CD4-positive, alpha-beta T cell (primary cell): Measurements from ENCODE around the gene MBNL1. TPM values are rescaled to one million over a fixed set of nuclear protein-coding genes. Genes with fewer than 3 reads are reported as not detected.
A peak's percentile ranks its signal among the peaks of the same experiment; 100 is the strongest.

Experiments used
- ATAC-seq: fragments of 200-7000 bp; cut with Tn5 transposase; one replicate; pipeline ENCODE4 v1.10.0; 2022; ENCODE audit warnings: mild to moderate bottlenecking; ENCODE audit not compliant: poor library complexity
- CTCF ChIA-PET: fragments of 350-600 bp; sonication (Branson Sonifier 250); formaldehyde crosslinking; loops from one replicate; lab custom pipeline; 2021; ENCODE audit warnings: antibody characterized with exemption, inconsistent platforms; lab: Charles Lee
- POLR2A ChIA-PET: fragments of 350-600 bp; sonication (Branson Sonifier 250); formaldehyde crosslinking; loops from one replicate; lab custom pipeline; 2021; ENCODE audit warnings: antibody characterized with exemption, inconsistent platforms; lab: Charles Lee
- DNase-seq, 14 experiments: peaks; one replicate each; pipeline ENCODE4 v3.0.0-alpha.2; 2013 to 2020; ENCODE audit warnings: mixed read lengths in 2 of 14
- H3K27ac ChIP-seq, 2 donors: one replicate each; pipeline versions ENCODE4 v1.5.1 to v1.7.0; 2013; ENCODE audit warnings: low read length in 2 of 2, low read depth in 1 of 2, mild to moderate bottlenecking in 1 of 2
- H3K27me3 ChIP-seq, 2 experiments: 1 replicate in 1 of 2; 2 replicates in 1 of 2; pipeline versions ENCODE4 v1.6.1 to v1.7.0; 2013; ENCODE audit warnings: low read length in 2 of 2, control low read depth in 1 of 2, mild to moderate bottlenecking in 1 of 2, moderate library complexity in 1 of 2; ENCODE audit not compliant: insufficient read depth in 2 of 2, control insufficient read depth in 1 of 2
- H3K36me3 ChIP-seq: one replicate; pipeline ENCODE4 v1.6.1; 2013; ENCODE audit warnings: low read length, control low read depth; ENCODE audit not compliant: insufficient read depth
- H3K4me1 ChIP-seq: one replicate; pipeline ENCODE4 v1.6.1; 2013; ENCODE audit warnings: low read length, control low read depth; ENCODE audit not compliant: insufficient read depth
- H3K4me3 ChIP-seq: one replicate; pipeline ENCODE4 v1.5.1; 2013; ENCODE audit warnings: mild to moderate bottlenecking, low read length, moderate library complexity
- H3K9me3 ChIP-seq, 2 experiments: 1 replicate in 1 of 2; 2 replicates in 1 of 2; pipeline versions ENCODE4 v1.6.1 to v1.7.0; 2013; ENCODE audit warnings: low read length in 2 of 2, mild to moderate bottlenecking in 2 of 2, control low read depth in 1 of 2, moderate library complexity in 1 of 2; ENCODE audit not compliant: control insufficient read depth in 1 of 2, insufficient read depth in 1 of 2
- H3K27ac Mint-ChIP-seq: one replicate; pipeline ENCODE4 v1.8.0; 2020; ENCODE audit warnings: mixed read lengths
- H3K27me3 Mint-ChIP-seq: one replicate; pipeline ENCODE4 v1.8.0; 2021; ENCODE audit warnings: mixed read lengths
- H3K36me3 Mint-ChIP-seq: one replicate; pipeline ENCODE4 v1.8.0; 2021; ENCODE audit warnings: low read depth, mixed read lengths
- H3K4me1 Mint-ChIP-seq: one replicate; pipeline ENCODE4 v1.8.0; 2021; ENCODE audit warnings: low read depth, mixed read lengths
- H3K4me3 Mint-ChIP-seq: one replicate; pipeline ENCODE4 v1.8.0; 2020; ENCODE audit warnings: mild to moderate bottlenecking, mixed read lengths
- H3K9me3 Mint-ChIP-seq: one replicate; pipeline ENCODE4 v1.8.0; 2020; ENCODE audit warnings: mixed read lengths
- intact Hi-C, 2 experiments: fragments of 100-400 bp; cut with DNase I in 1 of 2; cut with micrococcal nuclease in 1 of 2; formaldehyde crosslinking; loops; one replicate each; pipeline versions ENCODE4 v1.15.1 to v1.9.0; 2023 to 2025; cut with DNase I, micrococcal nuclease
- total RNA-seq, 174 experiments: library from RNA in 2 of 174; stranded (reverse) in 2 of 174; gene quantifications; one replicate each; pipeline ENCODE4 v1.2.3 and lab custom pipeline; 2021 to 2026
- TF ChIP-seq, protein P1 (sequence below): fragments of 200-600 bp; IDR thresholded peaks from one replicate; pipeline ENCODE4 v1.8.0; 2022; ENCODE audit warnings: antibody characterized with exemption, mild to moderate bottlenecking

The MBNL1 gene
- total RNA-seq, 2 experiments from 2014 or later = 551 to 561 TPM

DNA sequence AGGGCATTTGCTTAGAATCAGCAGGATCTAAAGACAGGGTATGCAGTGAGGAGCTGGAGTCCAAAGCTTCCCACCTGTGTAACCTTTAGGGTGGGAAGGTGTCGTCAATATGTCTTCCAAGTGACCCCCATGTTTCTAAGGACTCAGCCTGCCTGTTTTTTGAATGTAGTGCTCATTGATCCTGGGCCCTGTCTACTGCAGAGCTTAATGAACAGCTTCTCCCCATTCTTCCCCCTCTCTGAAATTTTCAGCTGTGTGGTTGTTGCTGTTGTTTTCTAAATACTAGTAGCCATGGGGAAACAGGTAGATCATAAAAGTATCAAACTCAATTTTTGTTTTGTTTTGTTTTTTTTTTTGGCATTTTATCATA is 39.7 kb downstream of the MBNL1 start:
- H3K36me3 Mint-ChIP-seq = peaks cover 85% of the 10 kb centered on the region

GRCh38 chr3:152309031-152309430 is 40.3 kb downstream of the MBNL1 start:
- Mint-ChIP-seq H3K36me3 (peaks cover 89% of the 10 kb centered on the region), H3K27ac (peak overlapping the region; percentile 78), H3K4me1 (peaks cover 87% of the 10 kb centered on the region), H3K27me3 (no peaks in the 10 kb centered on the region), H3K4me3 (peak overlapping the region; percentile 39), H3K9me3 (peaks cover 2% of the 10 kb centered on the region)
- Histone ChIP-seq H3K27me3 (no peaks in the 10 kb centered on the region), H3K4me1 (peaks cover 31% of the 10 kb centered on the region), H3K27ac (peak overlapping the region; percentile 16 to 28), H3K4me3 (no peak overlapping the region), H3K36me3 (peaks cover 55% of the 10 kb centered on the region), H3K9me3 (peaks cover 0 to 5% of the 10 kb centered on the region in 2 experiments)
- no peak for DNase-seq
- ChIA-PET POLR2A (interaction anchor here (0.6 to 2.5 kb wide), 7 partner anchors 9 to 115 kb away, joined by 3 to 8 read pairs (median 4); partner anchors contain the start of gene MBNL1), CTCF (interaction anchor here (0.7 to 0.9 kb wide), 2 partner anchors 10 to 65 kb away, joined by 3 read pairs; no protein-coding TSS in a partner anchor)
- intact Hi-C loops = loop anchor here in 1 of 2 experiments (5.0 to 10.0 kb wide), 2 partner anchors 37 to 234 kb away; no protein-coding TSS in a partner anchor
- TF ChIP-seq, protein P1, sequence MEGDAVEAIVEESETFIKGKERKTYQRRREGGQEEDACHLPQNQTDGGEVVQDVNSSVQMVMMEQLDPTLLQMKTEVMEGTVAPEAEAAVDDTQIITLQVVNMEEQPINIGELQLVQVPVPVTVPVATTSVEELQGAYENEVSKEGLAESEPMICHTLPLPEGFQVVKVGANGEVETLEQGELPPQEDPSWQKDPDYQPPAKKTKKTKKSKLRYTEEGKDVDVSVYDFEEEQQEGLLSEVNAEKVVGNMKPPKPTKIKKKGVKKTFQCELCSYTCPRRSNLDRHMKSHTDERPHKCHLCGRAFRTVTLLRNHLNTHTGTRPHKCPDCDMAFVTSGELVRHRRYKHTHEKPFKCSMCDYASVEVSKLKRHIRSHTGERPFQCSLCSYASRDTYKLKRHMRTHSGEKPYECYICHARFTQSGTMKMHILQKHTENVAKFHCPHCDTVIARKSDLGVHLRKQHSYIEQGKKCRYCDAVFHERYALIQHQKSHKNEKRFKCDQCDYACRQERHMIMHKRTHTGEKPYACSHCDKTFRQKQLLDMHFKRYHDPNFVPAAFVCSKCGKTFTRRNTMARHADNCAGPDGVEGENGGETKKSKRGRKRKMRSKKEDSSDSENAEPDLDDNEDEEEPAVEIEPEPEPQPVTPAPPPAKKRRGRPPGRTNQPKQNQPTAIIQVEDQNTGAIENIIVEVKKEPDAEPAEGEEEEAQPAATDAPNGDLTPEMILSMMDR = no peak
- no peak for ATAC-seq

More for the DNA sequence above, 39.7 kb downstream of the MBNL1 start:
- TF ChIP-seq, protein P1 = no peak
- ChIA-PET CTCF (no interaction called here), POLR2A (interaction anchor here (0.6 to 1.6 kb wide), 7 partner anchors 13 to 151 kb away, joined by 3 to 5 read pairs (median 3); partner anchors contain the start of gene MBNL1)
- intact Hi-C loops = loop anchor here in 1 of 2 experiments (5.0 to 10.0 kb wide), 2 partner anchors 36 to 234 kb away; no protein-coding TSS in a partner anchor
- Mint-ChIP-seq H3K4me3 (peak overlapping the region; percentile 39), H3K9me3 (peaks cover 2% of the 10 kb centered on the region), H3K4me1 (peaks cover 85% of the 10 kb centered on the region), H3K27ac (peak overlapping the region; percentile 78), H3K27me3 (no peaks in the 10 kb centered on the region)
- H3K36me3 ChIP-seq = peaks cover 54% of the 10 kb centered on the region
- H3K4me3 ChIP-seq = no peak overlapping the region
- H3K4me1 ChIP-seq = peaks cover 31% of the 10 kb centered on the region
- peak overlapping the region; percentile 18 to 34 for H3K27ac ChIP-seq
- H3K9me3 ChIP-seq = peaks cover 0 to 5% of the 10 kb centered on the region in 2 experiments
- ATAC-seq (no peak), DNase-seq (no peak)
- H3K27me3 ChIP-seq = no peaks in the 10 kb centered on the region

DNA sequence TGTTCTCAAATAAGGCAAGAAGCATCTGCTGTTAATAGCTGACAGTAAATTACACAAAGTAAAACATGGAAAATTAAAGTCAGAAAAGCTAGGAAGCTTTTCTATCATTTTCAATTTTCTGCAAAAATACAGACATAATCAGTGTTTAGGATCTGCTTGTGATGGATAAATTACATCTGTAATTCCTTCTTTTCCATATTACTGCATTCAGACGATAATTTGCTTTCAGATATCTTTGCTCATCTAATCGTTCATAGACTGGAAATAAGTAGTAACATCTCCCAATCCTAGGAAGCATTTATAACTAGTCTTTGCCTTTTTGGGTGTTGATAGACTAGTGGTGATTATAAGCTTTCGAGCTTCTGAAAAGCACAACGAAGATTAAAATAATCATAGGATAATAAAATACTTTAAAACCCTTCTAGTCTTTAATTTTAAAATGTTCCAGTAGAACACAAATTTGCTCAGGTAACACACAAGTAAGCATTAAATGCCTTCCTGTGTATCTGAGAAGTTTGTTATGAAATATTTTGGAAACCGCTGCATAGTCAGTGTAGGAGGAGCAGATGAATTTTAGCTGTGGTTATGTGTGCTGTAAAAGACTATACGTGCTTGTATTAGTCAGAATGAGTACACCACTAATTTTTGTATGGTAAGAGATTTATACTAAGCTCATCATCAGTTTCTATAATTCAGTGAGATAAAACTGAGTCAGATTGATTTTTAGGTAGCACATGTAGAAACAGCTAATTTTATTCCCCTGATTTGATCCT is 41.0 kb downstream of the MBNL1 start:
- Histone ChIP-seq H3K27ac (peak overlapping the region; percentile 16 to 17), H3K4me1 (peaks cover 38% of the 10 kb centered on the region), H3K9me3 (peaks cover 0 to 5% of the 10 kb centered on the region in 2 experiments), H3K4me3 (no peak overlapping the region), H3K27me3 (no peaks in the 10 kb centered on the region), H3K36me3 (peaks cover 55% of the 10 kb centered on the region)
- DNase-seq (peak in 3 of 14 experiments; percentile 48 to 60 (median 52)), ATAC-seq (peak; percentile 85)
- ChIA-PET CTCF (interaction anchor here (0.7 to 1.2 kb wide), 4 partner anchors 9 to 64 kb away, joined by 3 to 4 read pairs (median 3); no protein-coding TSS in a partner anchor), POLR2A (interaction anchor here (0.7 to 2.5 kb wide), 14 partner anchors 8 to 126 kb away, joined by 3 to 8 read pairs (median 4); partner anchors contain the start of gene MBNL1)
- Mint-ChIP-seq H3K27ac (peak overlapping the region; percentile 78), H3K36me3 (peaks cover 89% of the 10 kb centered on the region), H3K4me1 (peaks cover 87% of the 10 kb centered on the region), H3K27me3 (no peaks in the 10 kb centered on the region), H3K4me3 (peak overlapping the region; percentile 54), H3K9me3 (peaks cover 2% of the 10 kb centered on the region)
- TF ChIP-seq, protein P1 = no peak
- intact Hi-C loops = loop anchor here in 1 of 2 experiments (5.0 to 10.0 kb wide), 2 partner anchors 37 to 235 kb away; no protein-coding TSS in a partner anchor
